IPS-15b (cell line): ENCODE results near the gene SEMA4F.
"Not testable (repeated sequence)": the region's sequence is repeated elsewhere in the genome, so short reads cannot be mapped to it uniquely, and the experiment has no call there.

Source experiments
- H3K27me3 ChIP-seq: one replicate; pipeline ENCODE4 v1.6.1; 2013; ENCODE audit warnings: low read length; ENCODE audit not compliant: control insufficient read depth, insufficient read depth
- H3K36me3 ChIP-seq: one replicate; pipeline ENCODE4 v1.6.1; 2013; ENCODE audit warnings: low read length; ENCODE audit not compliant: control insufficient read depth, insufficient read depth
- H3K4me1 ChIP-seq: one replicate; pipeline ENCODE4 v1.6.1; 2013; ENCODE audit warnings: mild to moderate bottlenecking, low read length; ENCODE audit not compliant: control insufficient read depth, insufficient read depth
- H3K4me3 ChIP-seq: one replicate; pipeline ENCODE4 v1.5.1; 2013; ENCODE audit warnings: low read depth, low read length
- H3K9ac ChIP-seq: one replicate; pipeline ENCODE4 v1.6.1; 2013; ENCODE audit warnings: low read depth, mild to moderate bottlenecking, low read length
- H3K9me3 ChIP-seq: one replicate; pipeline ENCODE4 v1.6.1; 2013; ENCODE audit warnings: mild to moderate bottlenecking, low read length; ENCODE audit not compliant: control insufficient read depth, insufficient read depth

SEMA4F gene

GRCh38 chr2:74653985-74654882 is at the start of gene SEMA4F:
Gene SEMA4F, plus strand, starts transcription at chr2:74654247. Its CDS starts 130 bp downstream, at chr2:74654377.
- H3K27me3 ChIP-seq: peaks cover 55% of the 10 kb centered on the region
- H3K4me1 ChIP-seq: no peaks in the 10 kb centered on the region
- H3K36me3 ChIP-seq: no peaks in the 10 kb centered on the region
- peak within 1 kb of the TSS; percentile 68 for H3K4me3 ChIP-seq
- no peaks in the 10 kb centered on the region for H3K9me3 ChIP-seq
- H3K9ac ChIP-seq: no peak within 1 kb of the TSS

DNA sequence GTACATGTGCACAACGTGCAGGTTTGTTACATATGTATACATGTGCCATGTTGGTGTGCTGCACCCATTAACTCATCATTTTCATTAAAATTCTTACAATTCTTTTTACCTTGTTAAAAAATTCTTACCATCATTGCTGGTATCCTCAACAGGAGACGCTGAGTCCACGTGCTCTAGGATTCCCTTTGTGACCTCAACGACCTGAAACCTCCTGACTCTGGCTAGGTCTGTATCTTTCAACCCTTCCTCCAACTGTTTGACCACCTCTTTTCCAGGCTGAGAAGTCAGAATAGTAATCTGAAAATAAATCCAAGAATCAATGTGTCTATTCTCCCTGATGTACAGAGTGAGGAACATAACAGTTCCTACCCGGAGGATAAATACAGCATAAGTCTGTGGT is 47.1 kb upstream of the SEMA4F start:
- no peaks in the 10 kb centered on the region for H3K4me1 ChIP-seq
- H3K36me3 ChIP-seq: no peaks in the 10 kb centered on the region
- peaks cover 4% of the 10 kb centered on the region for H3K27me3 ChIP-seq
- no peak overlapping the region for H3K4me3 ChIP-seq
- no peaks in the 10 kb centered on the region for H3K9me3 ChIP-seq
- no peak overlapping the region for H3K9ac ChIP-seq

DNA sequence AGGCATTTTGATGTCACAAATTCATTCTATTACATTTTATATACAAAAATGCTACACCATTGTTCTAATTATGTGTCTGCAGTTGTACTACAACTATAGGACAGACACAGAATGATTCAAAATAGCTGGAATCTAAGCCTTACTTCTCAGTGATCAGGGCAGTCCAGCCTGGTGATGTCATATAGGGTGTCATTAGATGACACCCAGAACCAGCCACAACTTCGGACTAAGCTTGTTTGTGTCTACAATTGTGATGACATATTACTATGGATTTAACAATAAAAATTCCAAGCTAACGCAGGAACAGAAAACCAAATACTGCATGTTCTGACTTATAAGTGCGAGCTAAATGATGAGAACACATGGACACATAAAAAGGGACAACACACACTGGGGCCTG is 36.9 kb upstream of the SEMA4F start:
- Histone ChIP-seq H3K9ac (no peak overlapping the region), H3K9me3 (no peaks in the 10 kb centered on the region), H3K4me3 (no peak overlapping the region), H3K27me3 (no peaks in the 10 kb centered on the region), H3K36me3 (no peaks in the 10 kb centered on the region), H3K4me1 (no peaks in the 10 kb centered on the region)

GRCh38 chr2:74618410-74619083 is 35.5 kb upstream of the SEMA4F start:
- Histone ChIP-seq H3K27me3 (no peaks in the 10 kb centered on the region), H3K9me3 (no peaks in the 10 kb centered on the region), H3K9ac (no peak overlapping the region), H3K4me1 (no peaks in the 10 kb centered on the region), H3K36me3 (no peaks in the 10 kb centered on the region), H3K4me3 (no peak overlapping the region)

DNA sequence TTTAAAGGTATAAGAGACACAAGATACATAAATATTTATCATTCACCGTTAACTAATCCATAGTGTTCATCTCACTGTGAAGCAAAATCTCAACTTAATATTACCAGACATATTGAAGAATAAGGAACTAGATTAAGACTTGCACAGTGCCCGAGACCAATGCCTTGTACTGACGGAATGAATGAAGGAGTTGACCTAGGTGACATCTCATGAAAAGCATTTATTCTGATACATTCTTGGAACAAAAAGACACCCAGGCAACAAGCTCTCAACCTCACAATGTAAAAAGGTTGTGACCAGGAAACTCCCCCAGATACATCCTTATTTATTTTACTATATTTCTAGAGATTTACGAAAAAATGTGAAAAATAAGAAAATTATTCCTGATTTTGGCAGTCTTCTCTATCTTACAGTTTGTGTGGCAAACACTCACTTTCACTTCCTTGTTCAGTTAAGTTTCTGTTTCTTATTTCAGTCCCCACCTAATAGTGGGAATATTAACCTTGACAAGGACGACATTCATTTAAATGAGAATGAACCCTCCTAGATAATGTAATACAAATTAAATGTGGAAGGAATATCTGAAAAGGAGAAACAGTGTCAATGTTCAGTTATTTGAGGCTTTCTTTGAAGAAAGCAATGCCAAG is 34.3 kb upstream of the SEMA4F start:
- H3K27me3 ChIP-seq: no peaks in the 10 kb centered on the region
- no peaks in the 10 kb centered on the region for H3K9me3 ChIP-seq
- no peak overlapping the region for H3K9ac ChIP-seq
- H3K4me1 ChIP-seq: no peaks in the 10 kb centered on the region
- no peaks in the 10 kb centered on the region for H3K36me3 ChIP-seq
- no peak overlapping the region for H3K4me3 ChIP-seq

GRCh38 chr2:74620671-74621070 is 33.4 kb upstream of the SEMA4F start:
- Histone ChIP-seq H3K9me3 (no peaks in the 10 kb centered on the region), H3K27me3 (no peaks in the 10 kb centered on the region), H3K36me3 (no peaks in the 10 kb centered on the region), H3K9ac (no peak overlapping the region), H3K4me3 (no peak overlapping the region), H3K4me1 (no peaks in the 10 kb centered on the region)

- no peaks in the 10 kb centered on the region for H3K27me3 ChIP-seq
- H3K4me3 ChIP-seq: no peak overlapping the region
These were observed 28.2 kb upstream of the SEMA4F start for GRCh38 chr2:74625658-74626425.

DNA sequence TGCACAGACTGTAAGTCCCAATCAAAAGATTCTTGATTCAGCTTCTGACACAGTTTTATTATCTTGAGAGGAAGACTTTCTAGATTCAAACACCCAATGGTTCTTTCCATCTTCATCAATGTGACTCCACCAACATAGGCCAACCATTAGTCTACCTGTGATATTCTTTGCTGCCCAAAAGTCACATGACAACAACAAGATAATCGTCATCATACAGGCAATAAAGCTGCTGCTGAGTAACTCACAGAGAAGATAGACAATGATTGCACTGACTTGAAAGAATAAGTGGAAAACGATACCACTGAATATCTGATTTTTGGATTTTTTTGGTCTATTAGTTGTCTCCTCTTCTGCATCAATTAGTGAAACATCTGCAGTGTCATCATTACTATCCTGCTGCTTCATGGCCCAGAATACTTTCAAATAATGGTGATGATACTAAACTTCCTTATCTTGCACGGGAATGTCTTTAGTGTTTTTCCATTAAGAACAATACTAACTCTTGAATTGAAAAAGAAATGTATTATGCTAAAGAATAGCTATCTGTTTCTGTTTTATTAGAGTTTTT is 25.4 kb upstream of the SEMA4F start:
- H3K4me1 ChIP-seq: peaks cover 15% of the 10 kb centered on the region
- no peak overlapping the region for H3K9ac ChIP-seq
- no peak overlapping the region for H3K4me3 ChIP-seq
- H3K27me3 ChIP-seq: no peaks in the 10 kb centered on the region
- no peaks in the 10 kb centered on the region for H3K9me3 ChIP-seq
- H3K36me3 ChIP-seq: no peaks in the 10 kb centered on the region

More at GRCh38 chr2:74625658-74626425, 28.2 kb upstream of the SEMA4F start:
- Histone ChIP-seq H3K4me1 (no peaks in the 10 kb centered on the region), H3K36me3 (no peaks in the 10 kb centered on the region), H3K9ac (no peak overlapping the region), H3K9me3 (no peaks in the 10 kb centered on the region)

- H3K4me3 ChIP-seq, H3K27me3 ChIP-seq, H3K9me3 ChIP-seq, H3K36me3 ChIP-seq, H3K9ac ChIP-seq: not testable (repeated sequence)
- H3K4me1 ChIP-seq: peaks cover 15% of the 10 kb centered on the region
These were observed 23.6 kb upstream of the SEMA4F start for GRCh38 chr2:74630454-74630853.

DNA sequence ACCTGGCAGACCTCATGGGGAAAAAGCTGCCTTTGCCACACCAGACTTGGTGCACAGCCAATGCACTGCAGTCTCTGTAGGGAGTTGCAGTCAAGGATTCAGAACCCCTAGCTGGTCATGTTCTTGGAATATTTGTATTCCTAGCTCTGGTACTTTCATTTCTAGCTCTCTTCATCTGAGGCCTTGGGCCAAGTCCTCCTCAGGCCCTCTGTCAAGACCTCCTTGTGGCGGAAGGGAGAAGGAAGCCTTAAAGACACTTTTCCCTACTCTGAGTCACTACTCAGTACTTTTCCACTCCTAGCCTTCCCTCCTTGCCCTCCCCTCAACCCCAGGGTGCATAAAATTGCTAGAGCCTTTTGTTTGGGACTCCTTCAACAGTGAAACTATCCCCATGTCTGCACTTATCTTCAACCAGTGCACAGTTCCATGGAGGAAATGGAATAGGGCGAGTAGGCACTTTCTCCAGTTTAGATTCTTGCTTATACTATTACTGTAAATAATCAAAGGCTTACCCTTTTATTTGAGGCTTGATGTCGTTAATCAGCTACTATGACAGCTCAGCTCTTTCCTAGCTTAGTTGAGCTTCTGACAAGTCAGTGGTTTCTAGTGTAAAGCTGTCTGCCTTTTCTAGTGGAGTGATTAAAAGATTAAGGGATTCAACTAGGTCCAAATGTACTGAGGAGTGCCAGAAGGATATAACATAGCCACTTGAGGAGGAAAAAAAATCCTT is 21.7 kb upstream of the SEMA4F start:
- Histone ChIP-seq H3K36me3 (no peaks in the 10 kb centered on the region), H3K9ac (no peak overlapping the region), H3K4me3 (no peak overlapping the region), H3K27me3 (no peaks in the 10 kb centered on the region), H3K4me1 (peaks cover 15% of the 10 kb centered on the region), H3K9me3 (no peaks in the 10 kb centered on the region)
